CD4-positive, alpha-beta T cell treated with Interferon alpha-2 for 1 hour (primary cell): Measurements from ENCODE around the gene COL18A1.
"Not testable (repeated sequence)": the region's sequence is repeated elsewhere in the genome, so short reads cannot be mapped to it uniquely, and the experiment has no call there.

Source experiments
- DNase-seq, 2 donors: peaks; one replicate each; pipeline ENCODE4 v3.0.0-alpha.2; 2020 to 2022

COL18A1 gene

DNA sequence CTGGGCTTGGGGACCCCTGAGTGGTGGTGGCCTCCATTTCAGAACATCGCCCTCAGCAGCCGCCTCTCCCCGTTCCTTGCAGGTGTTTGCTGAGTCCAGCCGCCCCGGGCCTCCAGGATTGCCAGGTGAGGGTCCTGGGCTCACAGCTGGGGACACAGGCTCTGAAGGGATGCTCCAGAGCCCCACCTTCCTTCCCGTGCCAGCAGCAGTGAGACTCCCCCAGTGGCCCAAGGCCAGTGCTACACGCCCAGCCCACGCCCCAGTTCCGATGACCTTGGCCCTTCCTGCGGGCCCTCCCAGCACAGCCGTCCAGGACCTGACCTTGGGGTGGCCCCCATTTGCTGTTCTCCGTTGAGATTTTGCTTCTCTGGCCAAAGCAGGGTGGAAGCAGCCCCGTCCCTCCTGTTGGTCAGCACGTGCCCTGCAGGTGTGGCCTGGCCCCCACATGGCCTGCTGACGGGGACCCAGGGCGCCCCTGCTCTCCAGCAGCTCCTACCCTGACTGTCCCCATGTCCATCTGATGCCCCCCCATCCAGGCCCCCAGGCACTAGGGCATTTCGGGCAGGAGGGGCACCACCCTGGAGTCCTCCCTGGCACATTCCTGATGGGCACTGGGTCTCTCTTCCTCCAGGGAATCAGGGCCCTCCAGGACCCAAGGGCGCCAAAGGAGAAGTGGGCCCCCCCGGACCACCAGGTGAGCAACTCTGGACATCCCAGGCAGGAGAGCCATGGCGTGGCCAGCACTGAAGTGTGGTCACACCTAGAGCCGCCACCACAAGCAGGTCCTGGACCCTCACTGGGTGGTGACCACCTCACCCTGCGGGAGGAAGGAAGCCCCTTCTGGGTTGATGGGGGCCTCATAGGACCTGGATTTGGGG lies 92.2 kb downstream of the COL18A1 start:
- no peak for DNase-seq

GRCh38 chr21:45497846-45498645 lies 93.1 kb downstream of the COL18A1 start:
- DNase-seq = no peak

DNA sequence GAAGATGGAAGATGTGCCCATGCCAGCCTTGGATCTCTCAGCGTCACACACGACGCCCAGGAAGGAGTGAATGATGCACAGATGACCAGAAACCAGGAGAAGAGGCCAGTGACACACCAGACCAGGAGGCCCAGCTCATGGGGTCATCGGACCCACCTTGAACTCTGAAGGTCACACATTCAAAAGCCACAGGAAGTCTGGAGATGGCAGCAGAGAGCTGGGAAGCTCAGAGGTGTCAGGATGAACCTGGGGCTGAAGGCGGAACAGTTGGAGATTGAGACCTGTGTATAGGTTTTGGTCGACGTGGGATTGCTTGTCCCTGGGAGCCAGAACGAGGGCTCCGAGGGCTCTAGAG lies 93.7 kb downstream of the COL18A1 start:
- DNase-seq = no peak

DNA sequence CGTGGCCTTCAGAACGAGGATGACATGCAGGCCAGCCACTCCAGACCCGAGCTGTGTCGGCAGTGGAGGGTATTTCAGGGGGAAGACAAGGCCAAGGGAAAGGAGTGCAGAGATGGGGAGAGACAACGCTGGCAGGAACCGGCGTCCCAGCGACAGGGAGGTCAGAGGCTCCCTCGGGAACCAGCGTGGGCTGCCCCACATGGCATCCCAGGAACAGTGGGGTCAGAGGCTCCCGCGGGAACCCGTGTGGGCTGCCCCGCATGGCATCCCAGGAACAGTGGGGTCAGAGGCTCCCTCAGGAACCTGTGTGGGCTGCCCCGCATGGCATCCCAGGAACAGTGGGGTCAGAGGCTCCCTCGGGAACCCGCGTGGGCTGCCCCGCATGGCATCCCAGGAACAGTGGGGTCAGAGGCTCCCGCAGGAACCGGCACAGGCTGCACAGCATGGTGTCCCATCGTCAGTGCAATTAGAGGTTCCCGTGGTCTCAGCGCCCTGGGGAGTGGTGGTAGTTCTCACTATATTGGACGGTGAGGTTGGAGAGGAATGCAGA lies 94.3 kb downstream of the COL18A1 start:
- no peak for DNase-seq

GRCh38 chr21:45499970-45500577 lies 95.1 kb downstream of the COL18A1 start:
- DNase-seq = no peak

GRCh38 chr21:45501081-45502005 lies 96.4 kb downstream of the COL18A1 start:
- not testable (repeated sequence) for DNase-seq

- no peak for DNase-seq
These were observed 97.0 kb downstream of the COL18A1 start for GRCh38 chr21:45502006-45502345.

- DNase-seq = no peak
These were observed 97.6 kb downstream of the COL18A1 start for GRCh38 chr21:45502600-45502999.

GRCh38 chr21:45503226-45503625 lies 98.3 kb downstream of the COL18A1 start:
- DNase-seq = not testable (repeated sequence)

DNA sequence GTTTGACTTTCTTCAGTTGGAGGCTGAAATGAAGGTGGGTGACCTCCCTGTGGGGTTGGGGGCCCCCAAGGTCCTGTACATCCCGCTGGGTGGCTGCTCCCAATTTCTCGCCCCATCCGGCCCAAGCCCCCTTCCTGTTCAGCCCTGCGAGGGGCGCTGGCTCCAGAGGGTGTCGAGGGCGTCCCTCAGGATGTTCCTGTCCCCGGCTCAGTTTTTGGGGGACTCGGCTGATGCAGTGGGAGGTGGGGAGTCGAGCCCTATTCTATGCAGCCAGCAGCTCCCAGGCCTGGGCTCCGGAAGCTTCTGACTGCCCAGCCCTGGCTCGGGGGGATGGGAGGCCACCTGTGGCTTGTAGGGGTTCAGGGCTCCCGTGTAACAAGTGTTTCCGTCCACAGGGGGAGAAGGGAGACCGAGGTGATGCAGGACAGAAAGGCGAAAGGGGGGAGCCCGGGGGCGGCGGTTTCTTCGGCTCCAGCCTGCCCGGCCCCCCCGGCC lies 99.1 kb downstream of the COL18A1 start:
- DNase-seq = no peak

GRCh38 chr21:45504516-45505415 lies 99.8 kb downstream of the COL18A1 start:
- DNase-seq = no peak

GRCh38 chr21:45505416-45506021 lies 100.6 kb downstream of the COL18A1 start:
- no peak for DNase-seq

DNA sequence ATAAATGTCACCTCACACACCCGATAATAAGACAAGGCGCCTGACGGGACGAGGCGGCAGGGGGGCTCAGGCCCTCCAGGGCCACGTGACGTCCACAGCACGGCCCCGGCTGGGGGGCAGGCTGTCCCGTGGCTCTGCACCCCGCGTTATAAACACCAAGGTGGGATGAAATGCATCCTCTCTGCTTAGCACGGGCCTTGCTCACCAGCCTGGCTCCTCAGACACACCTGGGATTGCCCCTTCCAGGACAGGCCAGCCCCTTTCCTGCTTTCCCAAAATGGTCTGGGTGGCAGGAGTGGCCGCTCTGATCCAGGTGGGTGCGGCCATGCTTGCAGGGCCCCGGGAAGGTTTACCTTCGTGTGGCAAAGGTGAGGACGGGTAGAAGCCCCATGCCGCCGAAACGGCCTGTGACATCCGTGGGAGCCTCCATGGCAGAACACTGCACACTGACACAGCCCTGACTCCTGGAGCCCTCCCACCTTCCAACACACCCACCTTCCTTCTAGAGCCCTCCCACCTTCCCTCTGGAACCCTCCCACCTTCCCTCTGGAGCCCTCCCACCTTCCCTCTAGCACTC lies 101.4 kb downstream of the COL18A1 start:
- no peak for DNase-seq

GRCh38 chr21:45506836-45507522 lies 102.0 kb downstream of the COL18A1 start:
- DNase-seq = no peak

DNA sequence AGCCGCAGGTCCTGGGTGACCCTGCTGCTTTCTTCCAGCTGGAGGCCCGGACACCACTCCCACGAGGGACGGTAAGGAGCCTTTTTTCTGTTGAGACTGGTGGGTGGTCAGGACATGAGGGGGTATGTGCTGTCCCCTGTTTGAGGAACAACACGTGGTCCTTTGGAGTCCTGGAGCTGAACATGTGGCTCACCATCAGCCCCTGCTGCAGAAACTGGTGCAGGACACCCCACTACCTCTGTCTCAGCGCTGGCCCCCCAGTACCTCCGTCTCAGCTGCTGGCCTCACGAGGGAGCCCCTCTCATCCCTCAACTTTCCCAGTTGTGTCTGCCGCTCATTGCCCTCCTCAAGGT lies 102.5 kb downstream of the COL18A1 start:
- no peak for DNase-seq

DNA sequence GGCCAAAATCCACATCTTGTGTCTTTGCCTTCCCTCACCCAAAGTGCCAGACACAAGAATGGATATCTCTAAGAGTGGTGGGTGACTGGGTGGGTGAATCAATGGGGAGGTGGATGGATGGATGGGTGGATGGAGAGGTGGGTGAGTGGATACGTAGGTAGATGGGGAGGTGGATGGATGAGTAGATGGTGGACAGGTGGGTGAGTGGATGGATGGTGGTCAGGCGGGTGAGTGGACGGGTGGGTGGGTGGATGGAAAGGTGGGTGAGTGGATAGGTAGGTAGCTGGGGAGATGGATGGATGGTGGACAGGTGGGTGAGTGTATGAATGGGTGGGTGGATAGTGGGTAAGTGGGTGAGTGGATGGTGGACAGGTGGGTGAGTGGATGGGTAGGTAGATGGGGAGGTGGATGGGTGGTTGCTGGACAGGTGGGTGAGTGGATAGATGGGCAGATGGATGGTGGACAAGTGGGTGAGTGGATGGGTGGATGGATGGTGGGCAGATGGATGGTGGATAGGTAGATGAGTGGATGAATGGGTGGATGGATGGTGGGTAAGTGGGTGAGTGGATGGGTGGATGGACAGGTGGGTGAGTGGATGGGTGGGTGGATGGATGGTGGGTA lies 103.0 kb downstream of the COL18A1 start:
- DNase-seq = no peak

DNA sequence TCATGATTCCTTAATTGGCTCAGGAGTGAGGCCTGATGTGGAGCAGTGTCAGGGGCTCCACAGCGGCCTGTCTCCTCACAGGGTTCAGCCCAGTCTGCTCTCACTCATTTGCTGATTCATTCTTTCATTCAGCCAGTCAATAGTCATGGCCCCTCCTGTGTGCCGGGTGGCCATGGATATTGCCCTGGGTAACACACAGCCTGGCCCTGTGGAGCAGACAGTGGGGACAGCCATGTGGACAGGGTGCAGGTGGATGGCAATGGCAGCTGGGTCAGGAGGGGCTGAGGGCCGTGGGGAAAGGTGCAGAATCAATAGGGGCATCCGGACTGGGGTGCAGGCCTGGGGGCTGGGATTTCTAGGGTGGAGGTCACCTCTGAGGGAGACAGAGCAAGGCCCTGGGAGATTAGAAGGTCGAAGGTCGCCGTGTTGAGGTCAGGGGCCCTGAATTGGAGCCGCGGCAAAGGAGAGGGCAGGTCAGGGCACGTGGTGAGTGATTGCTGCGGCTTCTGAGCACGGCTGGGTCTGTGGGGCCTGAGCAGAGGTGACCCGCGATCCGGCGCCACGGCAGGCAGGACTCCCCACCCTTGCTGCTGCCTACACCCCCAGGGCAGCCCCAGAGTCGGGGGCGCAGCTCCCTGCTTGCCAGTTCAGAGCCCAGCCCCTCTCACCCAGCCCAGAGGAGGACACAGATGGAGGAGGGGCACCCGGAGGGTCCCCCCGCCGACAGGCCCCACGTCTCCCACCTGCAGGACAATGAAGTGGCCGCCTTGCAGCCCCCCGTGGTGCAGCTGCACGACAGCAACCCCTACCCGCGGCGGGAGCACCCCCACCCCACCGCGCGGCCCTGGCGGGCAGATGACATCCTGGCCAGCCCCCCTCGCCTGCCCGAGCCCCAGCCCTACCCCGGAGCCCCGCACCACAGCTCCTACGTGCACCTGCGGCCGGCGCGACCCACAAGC lies 103.9 kb downstream of the COL18A1 start:
- no peak for DNase-seq
